GM19099 (cell line): ENCODE results near the gene FHIT.

Experiments used
- POLR2A ChIP-seq: IDR thresholded peaks from 3 replicates; pipeline ENCODE4 v1.6.1; 2011; ENCODE audit warnings: low read depth; ENCODE audit not compliant: insufficient read length; ENCODE audit errors: extremely low read depth

The FHIT gene

GRCh38 chr3:59994732-59995304 lies 1256.4 kb downstream of the FHIT start:
- no peak for TF ChIP-seq POLR2A

GRCh38 chr3:59992578-59992977 lies 1258.7 kb downstream of the FHIT start:
- no peak for TF ChIP-seq POLR2A

DNA sequence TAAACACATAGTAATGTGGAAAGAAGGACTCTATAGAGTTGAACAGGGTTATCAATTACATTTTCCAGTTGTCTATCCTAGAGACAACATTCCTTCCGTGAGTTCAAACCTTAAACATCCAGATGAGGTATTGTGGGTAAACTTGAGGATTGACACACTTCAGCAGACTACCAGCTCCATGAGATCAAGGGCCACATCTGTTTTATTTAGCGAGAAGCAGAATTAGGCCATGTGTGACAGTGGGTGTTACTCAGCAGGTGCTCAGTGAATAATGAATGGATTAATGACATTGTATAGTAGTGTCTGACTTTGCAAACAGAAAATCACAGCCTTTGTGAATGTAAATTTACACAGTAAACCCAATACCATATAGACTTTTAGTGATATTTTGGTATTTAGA lies 1260.3 kb downstream of the FHIT start:
- no peak for TF ChIP-seq POLR2A

GRCh38 chr3:59982510-59982909 lies 1268.7 kb downstream of the FHIT start:
- no peak for TF ChIP-seq POLR2A

- no peak for TF ChIP-seq POLR2A
Measured at GRCh38 chr3:59981377-59981776, 1269.9 kb downstream of the FHIT start.

DNA sequence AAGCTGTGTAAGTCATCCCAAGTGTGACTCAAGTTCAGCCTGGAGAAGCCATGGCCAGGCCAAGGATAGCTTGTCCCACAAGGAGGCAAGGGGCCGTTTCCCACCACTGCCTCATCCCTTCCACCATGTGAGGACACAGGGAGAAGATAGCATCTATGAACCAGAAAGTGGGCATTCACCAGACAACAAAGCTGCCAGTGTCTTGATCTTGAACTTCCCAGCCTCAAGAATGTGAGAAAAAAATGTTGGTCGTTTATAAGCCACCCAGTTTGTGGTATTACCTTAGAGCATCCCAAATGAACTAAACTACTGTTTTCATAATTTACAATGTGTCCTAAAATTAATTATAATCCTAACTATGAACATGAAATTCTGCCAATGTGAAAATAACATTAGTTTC lies 1270.7 kb downstream of the FHIT start:
- no peak for TF ChIP-seq POLR2A

DNA sequence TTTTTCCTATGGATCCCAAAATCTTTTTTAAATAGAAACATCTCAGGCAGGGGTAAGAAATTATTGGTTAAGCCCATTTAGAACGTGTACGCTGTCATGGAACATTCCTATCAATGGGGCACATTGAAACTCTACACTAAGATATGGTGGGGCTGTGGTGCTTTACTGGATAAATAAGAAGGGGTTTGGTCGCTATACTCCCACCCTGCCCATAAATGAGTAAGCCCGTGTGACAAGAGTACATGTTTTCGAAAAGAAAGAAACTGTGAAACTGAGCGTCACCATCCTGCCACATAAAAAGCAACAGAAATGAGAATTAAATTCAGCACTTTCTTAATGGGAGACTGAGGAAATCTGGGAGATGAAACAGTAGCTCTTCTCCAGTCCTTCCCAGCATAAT lies 1271.7 kb downstream of the FHIT start:
- no peak for TF ChIP-seq POLR2A

GRCh38 chr3:59978979-59979378 lies 1272.3 kb downstream of the FHIT start:
- no peak for TF ChIP-seq POLR2A

DNA sequence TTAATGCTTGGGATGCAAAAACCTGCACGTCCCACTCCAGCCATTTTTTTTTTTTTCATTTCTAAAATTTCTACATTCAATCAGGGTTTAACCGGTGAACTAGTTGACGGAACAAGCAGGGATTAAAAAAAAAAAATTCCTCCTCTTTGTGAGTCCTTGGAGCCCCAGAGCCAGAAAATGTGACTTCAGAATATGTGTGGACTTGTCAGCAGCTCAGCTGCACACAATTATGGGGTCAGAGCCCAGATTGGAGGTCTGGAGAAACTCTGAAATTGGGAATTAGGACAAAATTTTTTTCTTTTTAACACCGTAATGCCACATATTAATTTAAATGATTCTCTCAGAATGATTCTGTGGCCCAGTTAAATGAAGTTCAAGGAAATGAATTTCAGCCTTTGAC lies 1280.5 kb downstream of the FHIT start:
- no peak for TF ChIP-seq POLR2A

DNA sequence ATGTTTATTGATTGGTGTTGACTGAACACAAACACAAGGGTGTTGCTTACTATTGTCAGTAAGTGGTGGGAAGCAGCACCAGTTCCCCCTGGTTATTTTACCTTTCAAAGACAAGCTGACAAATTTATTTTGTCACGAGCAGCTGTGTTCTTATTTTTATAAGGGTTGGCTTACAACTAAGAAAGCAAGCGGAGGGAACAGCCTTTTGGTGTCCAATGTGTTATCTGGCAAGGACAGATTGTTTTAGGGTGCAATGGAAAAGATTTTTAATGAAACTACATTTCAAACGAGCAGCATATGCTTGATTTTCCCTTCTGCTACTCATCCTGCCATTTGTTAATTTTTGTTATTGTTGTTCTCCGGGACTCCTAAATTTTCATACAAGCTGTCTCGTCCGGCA lies 1280.9 kb downstream of the FHIT start:
- no peak for TF ChIP-seq POLR2A

- no peak for TF ChIP-seq POLR2A
Measured at GRCh38 chr3:59968513-59969045, 1282.7 kb downstream of the FHIT start.

DNA sequence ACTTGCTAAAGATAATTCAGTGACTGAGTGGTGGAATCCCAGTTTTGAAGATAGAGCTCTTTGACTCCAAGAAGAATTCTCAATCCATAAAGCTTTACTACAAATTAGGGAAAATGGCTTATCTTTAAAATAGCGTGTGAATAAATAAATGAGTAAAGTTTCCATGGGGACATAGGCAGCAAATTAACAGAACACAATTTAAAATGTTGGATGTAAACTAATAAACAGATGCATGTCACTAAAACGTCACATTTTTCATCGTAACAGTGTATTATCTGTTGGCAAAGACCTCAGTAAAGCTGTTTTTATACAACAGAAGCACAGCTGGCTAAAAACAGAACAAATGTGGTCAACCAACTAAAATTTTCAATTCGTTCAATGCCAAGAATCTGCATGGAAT lies 1287.6 kb downstream of the FHIT start:
- TF ChIP-seq POLR2A = no peak

DNA sequence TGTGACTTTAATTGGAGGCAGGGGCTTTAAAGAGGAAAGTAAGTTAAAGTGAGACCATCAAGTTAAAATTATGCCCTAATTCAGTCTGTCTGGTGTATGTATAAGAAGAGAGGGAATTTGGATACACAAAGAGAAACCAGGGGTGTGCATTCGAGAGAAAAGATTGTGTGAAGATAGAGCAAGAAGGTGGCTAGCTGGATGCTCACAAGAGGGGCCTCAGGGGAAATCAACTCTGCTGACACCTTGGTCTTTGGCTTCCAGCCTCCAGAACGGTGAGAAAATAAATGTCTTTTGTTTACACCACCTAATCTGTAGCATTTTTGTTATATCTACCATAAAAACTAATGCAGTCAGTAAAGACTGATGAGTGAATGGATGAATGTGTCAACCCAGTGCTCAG lies 1294.1 kb downstream of the FHIT start:
- no peak for TF ChIP-seq POLR2A

GRCh38 chr3:59953104-59953503 lies 1298.1 kb downstream of the FHIT start:
- no peak for TF ChIP-seq POLR2A

- TF ChIP-seq POLR2A = no peak
Measured at GRCh38 chr3:59949311-59949710, 1301.9 kb downstream of the FHIT start.

DNA sequence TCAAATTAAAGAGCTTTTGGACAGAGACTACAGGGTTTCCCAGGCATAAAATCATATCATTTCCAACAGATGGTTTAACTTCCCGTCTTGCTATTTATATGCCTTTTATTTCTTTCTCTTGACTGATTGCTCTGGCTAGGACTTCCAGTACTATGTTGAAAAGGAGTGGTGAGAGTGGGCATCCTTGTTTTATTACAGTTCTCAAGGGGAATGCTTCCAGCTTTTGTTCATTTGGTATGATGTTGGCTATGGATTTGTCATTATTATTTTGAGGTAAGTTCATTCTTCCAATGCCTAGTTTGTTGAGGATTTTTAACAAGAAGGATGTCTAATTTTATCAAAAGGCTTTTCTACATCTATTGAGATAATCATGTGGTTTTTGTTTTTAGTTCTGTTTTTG lies 1304.9 kb downstream of the FHIT start:
- TF ChIP-seq POLR2A = no peak

GRCh38 chr3:59940718-59941117 lies 1310.5 kb downstream of the FHIT start:
- no peak for TF ChIP-seq POLR2A
